ENCODE data around the gene TRIM31. TPM values are rescaled to one million over a fixed set of nuclear protein-coding genes. Genes with fewer than 3 reads are reported as not detected.
"Not testable (repeated sequence)": the region's sequence is repeated elsewhere in the genome, so short reads cannot be mapped to it uniquely, and the experiment has no call there.

Gene TRIM31
- total RNA-seq, 1 experiment from 2014 or later: not detected

- peaks cover 35% of the 10 kb centered on the region for H3K4me1 ChIP-seq
- H3K9me3 ChIP-seq (replicated peaks): no peaks in the 10 kb centered on the region
- no peak overlapping the region for H3K4me3 ChIP-seq
- H3K27ac ChIP-seq: no peak overlapping the region
- H3K27me3 ChIP-seq: no peaks in the 10 kb centered on the region
- DNase-seq: no peak
- H3K36me3 ChIP-seq: no peaks in the 10 kb centered on the region
Observed at GRCh38 chr6:30152910-30153610, 40.2 kb upstream of the TRIM31 start.

GRCh38 chr6:30152016-30152673 lies 39.3 kb upstream of the TRIM31 start:
- Histone ChIP-seq H3K27ac (peak overlapping the region; percentile 83; the same call in 1 of the 2 replicates), H3K9me3 (replicated peaks) (no peaks in the 10 kb centered on the region), H3K4me3 (no peak overlapping the region), H3K36me3 (no peaks in the 10 kb centered on the region), H3K4me1 (peaks cover 35% of the 10 kb centered on the region), H3K27me3 (no peaks in the 10 kb centered on the region)
- no peak for DNase-seq

GRCh38 chr6:30151580-30151979 lies 38.7 kb upstream of the TRIM31 start:
- no peaks in the 10 kb centered on the region for H3K9me3 ChIP-seq (replicated peaks)
- no peaks in the 10 kb centered on the region for H3K27me3 ChIP-seq
- no peak overlapping the region for H3K4me3 ChIP-seq
- peak; percentile 30 to 42 for DNase-seq
- peaks cover 35% of the 10 kb centered on the region for H3K4me1 ChIP-seq
- H3K27ac ChIP-seq: peak overlapping the region; percentile 83
- no peaks in the 10 kb centered on the region for H3K36me3 ChIP-seq

DNA sequence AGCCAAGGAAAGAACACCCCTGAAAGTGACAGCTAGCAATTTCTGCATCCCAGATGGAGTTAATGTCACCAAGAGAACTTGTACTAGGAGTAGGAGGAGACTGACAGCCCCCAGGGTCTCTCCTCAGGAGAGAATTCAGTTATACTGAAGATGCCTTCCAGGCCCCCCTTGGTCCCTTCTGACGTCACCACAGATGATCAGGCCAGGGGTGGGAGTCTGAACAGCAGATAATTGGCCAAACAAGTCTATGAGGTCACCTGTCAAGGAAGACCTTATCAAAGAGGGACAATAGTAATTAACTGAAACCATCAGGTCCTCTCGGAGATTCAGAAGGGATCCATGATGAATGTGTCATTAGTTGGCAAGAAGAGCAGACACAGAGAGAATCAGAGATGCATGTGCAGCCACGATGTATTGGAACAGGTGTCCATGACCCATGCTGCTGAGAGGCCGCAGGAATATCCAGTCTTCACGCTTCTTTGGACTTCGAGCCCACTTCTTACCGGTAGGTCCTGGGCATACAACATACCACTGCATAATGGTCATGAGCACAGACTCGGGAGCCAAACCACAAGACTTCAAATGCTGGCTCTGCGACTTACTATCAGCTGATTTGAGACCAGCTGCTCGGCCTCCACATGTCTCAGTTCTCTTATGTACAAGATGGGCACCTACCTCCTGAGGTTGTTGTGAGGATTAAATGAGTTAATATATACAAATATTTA lies 37.9 kb upstream of the TRIM31 start:
- H3K27me3 ChIP-seq: no peaks in the 10 kb centered on the region
- no peaks in the 10 kb centered on the region for H3K9me3 ChIP-seq (replicated peaks)
- no peaks in the 10 kb centered on the region for H3K36me3 ChIP-seq
- peak; percentile 89 to 93 for DNase-seq
- H3K4me1 ChIP-seq: peaks cover 35% of the 10 kb centered on the region
- no peak overlapping the region for H3K4me3 ChIP-seq
- H3K27ac ChIP-seq: peak overlapping the region; percentile 83

GRCh38 chr6:30149858-30150550 lies 37.1 kb upstream of the TRIM31 start:
- Histone ChIP-seq H3K27ac (peak overlapping the region; percentile 83), H3K27me3 (no peaks in the 10 kb centered on the region), H3K4me1 (peaks cover 31% of the 10 kb centered on the region), H3K36me3 (no peaks in the 10 kb centered on the region), H3K9me3 (replicated peaks) (no peaks in the 10 kb centered on the region), H3K4me3 (no peak overlapping the region)
- no peak for DNase-seq

GRCh38 chr6:30149234-30149633 lies 36.3 kb upstream of the TRIM31 start:
- no peak for DNase-seq
- Histone ChIP-seq H3K27me3 (no peaks in the 10 kb centered on the region), H3K4me1 (peaks cover 23% of the 10 kb centered on the region), H3K4me3 (no peak overlapping the region), H3K36me3 (no peaks in the 10 kb centered on the region), H3K27ac (no peak overlapping the region), H3K9me3 (replicated peaks) (no peaks in the 10 kb centered on the region)

DNA sequence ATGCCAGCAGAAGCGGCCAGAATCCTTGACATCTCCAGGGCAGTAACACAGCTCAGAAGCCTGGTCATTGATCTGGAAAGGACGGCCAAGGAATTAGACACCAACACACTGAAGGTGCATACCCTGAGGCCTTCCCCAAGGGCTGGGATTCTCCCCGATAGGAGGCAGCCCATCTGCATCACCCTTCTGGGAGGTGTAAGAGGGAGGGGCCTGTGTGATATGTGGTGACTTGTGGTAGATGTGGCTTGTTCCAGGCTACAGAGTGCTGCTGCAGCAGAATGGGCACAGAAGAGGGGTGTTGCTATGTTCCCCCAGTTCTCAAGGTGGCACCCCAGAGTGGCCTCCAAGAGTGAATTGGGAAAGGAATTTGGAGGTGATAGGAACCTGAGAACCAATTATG lies 34.2 kb upstream of the TRIM31 start:
- no peak for DNase-seq
- no peaks in the 10 kb centered on the region; the same call in 1 of the 2 replicates for H3K27me3 ChIP-seq
- H3K4me1 ChIP-seq: peaks cover 20% of the 10 kb centered on the region
- no peak overlapping the region for H3K4me3 ChIP-seq
- no peaks in the 10 kb centered on the region for H3K36me3 ChIP-seq
- H3K9me3 ChIP-seq (replicated peaks): no peaks in the 10 kb centered on the region
- no peak overlapping the region for H3K27ac ChIP-seq

- Histone ChIP-seq H3K27me3 (no peaks in the 10 kb centered on the region; the same call in 1 of the 2 replicates), H3K36me3 (no peaks in the 10 kb centered on the region), H3K4me3 (no peak overlapping the region), H3K27ac (no peak overlapping the region), H3K4me1 (peaks cover 10% of the 10 kb centered on the region), H3K9me3 (replicated peaks) (no peaks in the 10 kb centered on the region)
- no peak for DNase-seq
Observed at GRCh38 chr6:30145818-30146217, 32.9 kb upstream of the TRIM31 start.

GRCh38 chr6:30144811-30145210 lies 31.9 kb upstream of the TRIM31 start:
- Histone ChIP-seq H3K4me3 (no peak overlapping the region), H3K36me3 (no peaks in the 10 kb centered on the region), H3K4me1 (peaks cover under 1% of the 10 kb centered on the region; the same call in 1 of the 2 replicates), H3K27me3 (no peaks in the 10 kb centered on the region; the same call in 1 of the 2 replicates), H3K9me3 (replicated peaks) (no peaks in the 10 kb centered on the region), H3K27ac (no peak overlapping the region)
- DNase-seq: no peak

GRCh38 chr6:30143780-30144179 lies 30.9 kb upstream of the TRIM31 start:
- Histone ChIP-seq H3K27ac (no peak overlapping the region), H3K4me3 (no peak overlapping the region), H3K9me3 (replicated peaks) (no peaks in the 10 kb centered on the region), H3K27me3 (no peaks in the 10 kb centered on the region; the same call in 1 of the 2 replicates), H3K36me3 (no peaks in the 10 kb centered on the region), H3K4me1 (no peaks in the 10 kb centered on the region)
- DNase-seq: no peak

DNA sequence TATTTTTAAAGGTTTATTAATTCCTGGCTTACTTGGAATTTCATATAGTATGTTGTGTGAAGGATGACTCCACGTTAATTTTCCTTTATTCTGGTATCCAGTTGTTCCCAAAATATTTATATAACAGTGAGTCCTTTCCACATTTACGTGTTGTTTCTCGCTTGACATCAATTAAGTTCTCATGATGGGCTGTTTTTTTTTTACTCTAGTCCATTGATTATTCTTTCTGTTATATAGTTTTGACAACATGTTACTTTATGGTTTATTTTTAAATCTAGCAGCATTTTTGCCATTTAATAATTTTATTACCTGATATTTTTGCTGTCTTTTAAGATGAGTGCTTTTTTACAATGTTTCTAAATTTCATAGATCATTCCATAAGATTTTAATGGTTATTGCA lies 29.8 kb upstream of the TRIM31 start:
- no peaks in the 10 kb centered on the region; the same call in 1 of the 2 replicates for H3K27me3 ChIP-seq
- H3K4me1 ChIP-seq: no peaks in the 10 kb centered on the region

GRCh38 chr6:30140240-30140639 lies 27.4 kb upstream of the TRIM31 start:
- not testable (repeated sequence) for H3K36me3 ChIP-seq; H3K4me1 ChIP-seq; H3K27me3 ChIP-seq; DNase-seq; H3K9me3 ChIP-seq (replicated peaks); H3K27ac ChIP-seq; H3K4me3 ChIP-seq

More for the DNA sequence above, 29.8 kb upstream of the TRIM31 start:
- Histone ChIP-seq H3K9me3 (replicated peaks) (no peaks in the 10 kb centered on the region), H3K36me3 (no peaks in the 10 kb centered on the region), H3K4me3 (no peak overlapping the region), H3K27ac (no peak overlapping the region)
- no peak for DNase-seq

DNA sequence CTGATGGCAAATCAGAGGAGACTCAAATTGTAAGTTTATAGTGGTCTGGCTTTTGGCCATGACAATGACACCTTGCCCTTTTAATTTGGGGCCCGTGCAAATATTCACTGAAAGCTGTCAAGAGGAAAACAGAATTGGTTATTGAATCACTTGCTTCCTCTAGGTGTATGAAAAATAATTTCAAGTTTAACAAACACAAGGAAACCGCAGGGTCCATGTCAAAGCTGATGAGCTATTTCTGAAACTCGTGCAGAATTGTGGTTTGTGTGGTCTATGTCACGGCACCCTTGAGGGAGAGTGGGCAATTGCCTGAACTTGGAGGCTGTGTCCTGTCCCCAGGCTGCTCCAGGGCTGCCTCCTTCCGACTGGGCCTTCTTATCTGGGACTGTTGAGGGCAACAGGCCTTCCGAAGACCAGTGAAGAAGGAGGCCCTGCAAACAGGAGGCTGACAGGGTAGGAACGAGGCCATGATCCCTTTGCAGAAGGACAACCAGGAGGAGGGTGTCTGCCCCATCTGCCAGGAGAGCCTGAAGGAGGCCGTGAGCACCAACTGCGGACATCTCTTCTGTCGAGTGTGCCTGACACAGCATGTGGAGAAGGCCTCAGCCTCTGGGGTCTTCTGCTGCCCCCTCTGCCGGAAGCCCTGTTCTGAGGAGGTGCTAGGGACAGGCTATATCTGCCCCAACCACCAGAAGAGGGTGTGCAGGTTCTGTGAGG lies 23.8 kb upstream of the TRIM31 start:
- Histone ChIP-seq H3K27ac (no peak overlapping the region), H3K36me3 (no peaks in the 10 kb centered on the region), H3K4me3 (no peak overlapping the region), H3K9me3 (replicated peaks) (no peaks in the 10 kb centered on the region), H3K4me1 (no peaks in the 10 kb centered on the region), H3K27me3 (no peaks in the 10 kb centered on the region)
- no peak for DNase-seq

DNA sequence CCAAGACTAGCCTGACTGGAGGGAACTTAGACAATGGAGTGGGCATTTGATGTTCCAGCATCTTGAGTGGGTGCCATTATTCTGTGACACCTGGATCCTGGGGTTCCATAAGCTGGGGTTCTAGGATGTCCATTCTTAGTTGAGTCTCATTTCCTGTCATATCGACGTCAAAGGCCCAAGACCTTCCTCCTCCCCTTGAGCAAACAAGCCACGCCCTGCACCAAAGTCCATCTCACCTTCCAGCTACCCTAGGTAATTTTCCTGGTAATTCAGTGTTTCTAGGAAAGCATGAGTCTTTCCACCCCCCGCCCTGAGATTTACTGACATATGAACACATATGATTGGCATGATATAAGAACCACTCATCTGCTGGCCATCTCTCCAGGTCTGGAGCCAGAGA lies 22.9 kb upstream of the TRIM31 start, which contains the start of gene TRIM40:
TSS of gene TRIM40 (plus strand) at position 384 of the 400 bp plus-strand sequence. CDS start 897 bp downstream, outside the sequence.
- DNase-seq: no peak
- Histone ChIP-seq H3K4me3 (no peak within 1 kb of the TSS), H3K27me3 (no peaks in the 10 kb centered on the region), H3K27ac (no peak within 1 kb of the TSS), H3K36me3 (no peaks in the 10 kb centered on the region), H3K4me1 (peaks cover 2% of the 10 kb centered on the region; the same call in 1 of the 2 replicates), H3K9me3 (replicated peaks) (no peaks in the 10 kb centered on the region)

All from SJCRH30 (cell line).